Erythroblast (primary cell): ENCODE results near the gene PIP5K1B.

Experiments
- GATA1 ChIP-seq: IDR thresholded peaks from 2 replicates; pipeline ENCODE4 v1.6.1; 2011; ENCODE audit warnings: low read depth, mild to moderate bottlenecking, control low read depth, low read length, moderate library complexity
- POLR2A ChIP-seq: IDR thresholded peaks from 2 replicates; pipeline ENCODE4 v1.6.1; 2011; ENCODE audit warnings: mild to moderate bottlenecking, low read length

DNA sequence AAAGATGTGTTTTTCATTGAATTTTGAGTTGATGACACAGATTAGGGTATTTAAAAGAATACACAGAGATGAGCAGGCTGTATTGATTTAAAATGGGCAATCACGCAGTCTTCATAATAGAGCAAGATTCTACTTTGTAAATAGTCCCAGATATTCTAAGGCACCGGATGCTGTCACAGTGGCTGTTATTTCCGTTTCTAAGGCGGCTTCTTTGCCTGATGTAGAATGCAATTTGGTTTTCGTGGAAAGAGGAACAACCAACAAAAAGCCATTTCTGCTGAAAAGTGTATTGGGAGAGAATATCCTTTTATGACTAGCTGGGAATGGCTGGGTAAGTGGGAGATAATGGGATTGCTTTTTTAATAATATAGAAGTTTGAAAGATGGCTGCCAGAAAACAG is 291.4 kb downstream of the PIP5K1B start:
- TF ChIP-seq POLR2A (no peak), GATA1 (no peak)
